Measurements from ENCODE around the gene CSH2. TPM values are rescaled to one million over a fixed set of nuclear protein-coding genes. Genes with fewer than 3 reads are reported as not detected.

CSH2 gene
- total RNA-seq, 2 experiments from 2014 or later = not detected

- Mint-ChIP-seq H3K4me3 (no peak overlapping the region), H3K27ac (peak overlapping the region; percentile 25), H3K4me1 (peaks cover 54% of the 10 kb centered on the region), H3K27me3 (no peaks in the 10 kb centered on the region), H3K36me3 (peaks cover 69% of the 10 kb centered on the region), H3K9me3 (ENCODE audit: low read depth) (no peaks in the 10 kb centered on the region)
- ATAC-seq = no peak
- CTCF ChIA-PET = interaction anchor here (1.6 to 2.0 kb wide), 3 partner anchors 11 to 212 kb away, joined by 3 to 7 read pairs (median 6); no protein-coding TSS in a partner anchor
- no peak for DNase-seq
Measured at GRCh38 chr17:63823659-63824331, 49.7 kb downstream of the CSH2 start.

GRCh38 chr17:63822537-63822936 lies 50.9 kb downstream of the CSH2 start:
- no peak for ATAC-seq
- DNase-seq = no peak
- no peaks in the 10 kb centered on the region for H3K9me3 Mint-ChIP-seq (ENCODE audit: low read depth)
- CTCF ChIA-PET = interaction anchor here (2.8 kb wide), 1 partner anchor 13 kb away, joined by 6 read pairs; no protein-coding TSS in a partner anchor
- no peak overlapping the region for H3K27ac Mint-ChIP-seq
- peaks cover 75% of the 10 kb centered on the region for H3K36me3 Mint-ChIP-seq
- no peak overlapping the region for H3K4me3 Mint-ChIP-seq
- H3K4me1 Mint-ChIP-seq = peaks cover 45% of the 10 kb centered on the region
- H3K27me3 Mint-ChIP-seq = no peaks in the 10 kb centered on the region

Other genes with a start within 250 kb of the CSH2 start
- gene LIMD2, start 173.6 kb downstream of the CSH2 start, total RNA-seq = 100 to 1,000 TPM; 303 to 356 TPM
- gene STRADA, start 131.9 kb downstream of the CSH2 start, total RNA-seq = 10 to 100 TPM; 59.9 to 76.8 TPM
- 10 to 100 TPM; 55.7 to 71.1 TPM for gene CCDC47, start 100.1 kb downstream of the CSH2 start, total RNA-seq
- 100 to 1,000 TPM; 121 to 123 TPM for gene DDX42, start 99.5 kb downstream of the CSH2 start, total RNA-seq
- gene PSMC5, start 46.2 kb downstream of the CSH2 start, total RNA-seq = 100 to 1,000 TPM; 157 to 195 TPM
- gene FTSJ3, start 46.0 kb downstream of the CSH2 start, total RNA-seq = 10 to 100 TPM; 58.9 to 71.7 TPM
- 100 to 1,000 TPM; 137 to 151 TPM for gene SMARCD2, start 31.0 kb downstream of the CSH2 start, total RNA-seq
- gene GH2, start 8.3 kb upstream of the CSH2 start, total RNA-seq = not detected
- gene CSH1, start 22.9 kb upstream of the CSH2 start, total RNA-seq = not detected
- not detected for gene CSHL1, start 37.6 kb upstream of the CSH2 start, total RNA-seq
- gene GH1, start 45.2 kb upstream of the CSH2 start, total RNA-seq = not detected
- gene CD79B, start 58.7 kb upstream of the CSH2 start, total RNA-seq = 10 to 100 TPM; 15.0 to 19.1 TPM
- gene SCN4A, start 99.2 kb upstream of the CSH2 start, total RNA-seq = under 1 TPM in 1 of 2 experiments, not detected in 1; 0.02 TPM
- 1 to 10 TPM; 1.5 to 3.3 TPM for gene PRR29, start 124.7 kb upstream of the CSH2 start, total RNA-seq
- 10 to 100 TPM; 39.0 to 40.6 TPM for gene ICAM2, start 147.0 kb upstream of the CSH2 start, total RNA-seq